Urothelium cell line (cell line): ENCODE data around the gene SF3A2.

Experiments used
- DNase-seq: peaks from one replicate; pipeline ENCODE4 v3.0.0; 2011; ENCODE audit warnings: low spot score, mixed read lengths
- FAIRE-seq: peaks from 2 replicates; lab custom pipeline; 2011; peaks lifted over from hg19 to GRCh38; lab: Jason Lieb, UNC

SF3A2 gene

DNA sequence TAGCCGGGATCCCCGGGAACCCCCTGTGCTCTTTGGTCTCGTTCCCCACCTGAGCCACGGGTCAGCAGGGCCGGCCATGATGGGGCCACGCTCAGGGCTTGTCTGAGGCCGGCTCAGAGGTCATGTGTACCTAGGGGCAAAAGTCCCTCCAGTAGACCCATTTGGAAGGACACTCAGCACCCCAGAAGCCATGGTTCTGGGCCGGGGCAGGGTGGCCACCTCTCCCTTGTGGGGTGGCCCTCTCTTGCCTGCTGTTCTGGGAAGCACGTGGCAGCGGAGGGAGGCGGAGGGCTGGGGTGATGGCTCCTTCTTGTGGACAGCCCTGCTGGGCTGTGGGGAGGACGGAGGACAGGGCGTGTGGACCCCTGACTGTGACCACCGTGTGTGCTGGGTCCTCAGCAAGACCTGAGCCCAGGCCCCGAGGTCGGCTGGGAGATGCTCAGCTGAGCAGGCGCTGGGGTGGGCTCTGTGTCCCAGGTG lies 51.8 kb downstream of the SF3A2 start:
- no peak for DNase-seq
- no peak for FAIRE-seq

DNA sequence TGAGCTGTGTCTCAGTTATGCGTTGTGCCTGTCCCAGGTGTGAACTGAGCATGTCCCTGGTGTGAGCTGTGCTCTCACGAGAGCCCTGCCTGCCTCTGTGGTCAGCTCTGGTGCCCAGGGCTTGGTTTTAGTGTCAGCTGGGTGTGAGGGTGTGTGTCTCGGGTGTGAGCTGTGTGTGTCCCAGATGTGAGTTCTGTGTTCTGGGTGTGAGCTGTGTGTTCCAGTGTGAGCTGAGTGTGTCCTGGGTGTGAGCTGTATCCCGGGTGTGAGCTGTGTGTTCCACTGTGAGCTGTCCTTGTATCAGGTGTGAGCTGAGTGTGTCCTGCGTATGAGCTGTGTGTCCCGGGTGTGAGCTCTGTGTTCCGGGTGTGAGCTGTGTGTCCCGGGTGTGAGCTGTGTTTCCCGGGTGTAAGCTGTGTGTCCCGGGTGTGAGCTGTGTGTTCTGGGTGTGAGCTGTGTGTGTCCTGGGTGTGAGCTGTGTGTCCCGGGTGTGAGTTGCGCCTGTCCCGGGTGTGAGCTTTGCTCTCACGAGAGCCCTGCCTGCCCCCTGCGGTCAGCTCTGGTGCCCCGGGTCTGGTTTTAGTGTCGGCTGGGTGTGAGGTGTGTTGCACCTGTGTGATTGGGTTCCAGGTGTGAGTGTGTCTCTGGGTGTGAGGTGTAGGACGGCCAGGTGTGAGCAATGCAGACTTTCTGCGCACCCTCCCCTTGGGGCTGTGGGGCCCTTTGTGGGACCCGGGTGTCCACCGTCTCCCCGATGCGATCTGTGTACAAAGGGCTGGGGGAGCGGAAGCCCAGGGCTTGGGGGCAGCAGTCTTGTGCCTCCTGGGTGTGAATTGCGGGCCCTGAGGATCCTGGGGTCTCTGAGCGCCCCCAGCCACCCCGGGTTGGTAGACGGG lies 52.4 kb downstream of the SF3A2 start:
- FAIRE-seq = no peak
- DNase-seq = no peak

GRCh38 chr19:2289714-2290435 lies 53.3 kb downstream of the SF3A2 start:
- DNase-seq (no peak), FAIRE-seq (no peak)

DNA sequence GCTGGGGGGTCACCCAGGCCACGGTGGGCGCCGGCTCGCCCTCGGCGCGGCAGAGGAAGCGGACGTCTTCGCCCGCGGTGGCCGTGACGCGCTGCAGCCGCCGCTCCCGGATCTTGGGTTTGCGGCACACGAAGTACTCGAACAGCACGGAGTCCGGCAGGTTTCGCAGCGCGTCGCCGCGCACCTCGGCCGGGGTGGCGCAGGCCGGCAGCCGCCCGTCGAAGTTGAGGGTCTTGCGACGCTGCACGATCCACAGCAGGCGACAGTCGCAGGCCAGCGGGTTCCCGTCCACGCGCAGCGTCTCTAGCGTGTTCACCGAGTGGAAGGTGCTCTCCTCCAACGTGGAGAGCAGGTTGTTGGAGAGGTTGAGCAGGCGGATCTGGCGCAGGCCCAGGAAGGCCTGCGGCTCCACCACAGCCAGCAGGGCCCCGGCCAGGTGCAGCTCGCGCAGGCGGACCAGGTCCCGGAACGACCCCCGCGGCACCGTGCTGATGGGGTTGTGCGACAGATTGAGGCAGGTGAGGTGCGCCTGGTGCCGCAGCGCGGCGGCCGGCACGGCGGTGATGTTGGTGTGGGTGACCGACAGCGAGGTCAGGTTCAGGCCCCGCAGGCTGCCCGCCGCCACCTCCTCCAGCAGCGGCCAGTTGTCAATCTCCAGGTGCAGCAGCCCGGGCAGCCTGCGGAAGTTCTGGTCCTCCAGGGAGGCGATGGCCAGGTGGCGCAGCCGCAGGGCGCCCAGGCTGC lies 54.0 kb downstream of the SF3A2 start:
- FAIRE-seq (no peak), DNase-seq (no peak)

GRCh38 chr19:2291185-2291751 lies 54.6 kb downstream of the SF3A2 start:
- no peak for DNase-seq
- FAIRE-seq = no peak

DNA sequence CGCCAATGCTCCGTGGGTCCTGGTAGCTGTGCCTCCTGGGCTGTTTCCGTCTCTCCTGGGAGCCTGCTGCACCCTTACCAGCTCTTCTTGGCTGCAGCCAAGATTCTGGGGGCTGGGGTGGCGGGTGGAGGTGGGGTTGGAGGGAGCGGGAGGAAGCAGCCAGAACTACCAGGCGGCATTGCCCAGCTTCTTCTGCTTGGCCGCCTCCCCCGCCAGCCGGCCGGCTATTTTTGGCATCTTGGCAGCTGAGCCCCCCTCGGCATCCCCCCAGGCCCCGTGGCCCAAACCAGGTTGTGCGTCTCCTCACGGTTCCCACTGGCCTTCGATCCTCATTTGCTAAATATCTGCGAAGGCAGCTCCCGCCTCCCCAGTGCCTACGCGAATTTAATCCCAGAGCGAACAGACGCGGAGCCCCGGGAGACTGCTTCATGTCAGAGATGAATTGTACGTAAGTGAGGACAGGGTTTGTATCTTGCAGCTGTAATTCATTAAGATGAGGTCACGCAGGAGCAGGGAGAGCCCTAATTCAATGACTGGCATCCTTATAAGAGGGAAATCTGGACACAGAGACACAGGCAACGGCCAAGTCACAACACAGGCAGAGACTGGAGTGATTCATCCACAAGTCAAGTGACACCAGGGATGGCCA lies 58.2 kb downstream of the SF3A2 start:
- no peak for DNase-seq
- no peak for FAIRE-seq

GRCh38 chr19:2296141-2296540 lies 59.5 kb downstream of the SF3A2 start:
- DNase-seq = no peak
- no peak for FAIRE-seq
